ENCODE measurements around the gene RAD23B.
"Not testable (repeated sequence)": the region's sequence is repeated elsewhere in the genome, so short reads cannot be mapped to it uniquely, and the experiment has no call there.

RAD23B gene

GRCh38 chr9:107295995-107296394 lies 12.9 kb downstream of the RAD23B start:
- no peak for DNase-seq

DNA sequence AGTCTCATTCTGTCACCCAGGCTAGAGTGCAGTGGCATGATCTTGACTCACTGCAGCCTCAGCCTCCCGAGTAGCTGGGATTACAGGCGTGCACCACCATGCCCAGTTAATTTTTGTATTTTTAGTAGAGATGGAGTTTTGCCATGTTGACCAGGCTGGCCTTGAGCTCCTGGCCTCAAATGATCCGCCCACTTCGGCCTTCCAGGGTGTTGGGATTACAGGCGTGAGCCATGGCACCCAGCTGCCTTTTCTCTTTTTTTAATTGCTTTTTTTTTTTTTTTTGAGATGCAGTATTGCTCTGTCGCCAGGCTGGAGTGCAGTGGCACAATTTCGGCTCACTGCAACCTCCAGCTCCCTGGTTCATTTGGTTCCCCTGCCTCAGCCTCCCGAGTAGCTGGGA lies 13.5 kb downstream of the RAD23B start:
- DNase-seq: not testable (repeated sequence)

GRCh38 chr9:107299437-107299836 lies 16.4 kb downstream of the RAD23B start:
- DNase-seq: no peak

- DNase-seq: no peak
Observed at GRCh38 chr9:107306308-107306707, 23.2 kb downstream of the RAD23B start.

DNA sequence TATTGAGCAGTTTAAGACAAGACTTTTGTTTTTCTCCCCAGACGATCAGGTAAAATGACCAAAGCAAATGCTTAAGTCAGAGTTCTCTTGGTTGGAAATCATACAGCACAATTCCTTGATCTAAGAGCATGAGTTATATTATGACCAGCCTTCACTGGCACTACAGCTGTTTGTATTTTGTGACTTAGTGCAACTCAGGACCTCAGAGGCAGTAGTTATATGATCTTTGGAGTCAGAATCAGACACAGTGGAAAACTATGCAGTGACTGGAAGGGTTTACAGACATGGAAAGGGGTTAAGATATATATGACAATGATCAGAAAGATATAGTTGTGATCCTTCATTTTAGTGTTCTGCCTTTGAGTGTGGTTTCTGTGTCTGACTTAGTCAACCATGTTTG lies 24.3 kb downstream of the RAD23B start:
- DNase-seq: no peak

DNA sequence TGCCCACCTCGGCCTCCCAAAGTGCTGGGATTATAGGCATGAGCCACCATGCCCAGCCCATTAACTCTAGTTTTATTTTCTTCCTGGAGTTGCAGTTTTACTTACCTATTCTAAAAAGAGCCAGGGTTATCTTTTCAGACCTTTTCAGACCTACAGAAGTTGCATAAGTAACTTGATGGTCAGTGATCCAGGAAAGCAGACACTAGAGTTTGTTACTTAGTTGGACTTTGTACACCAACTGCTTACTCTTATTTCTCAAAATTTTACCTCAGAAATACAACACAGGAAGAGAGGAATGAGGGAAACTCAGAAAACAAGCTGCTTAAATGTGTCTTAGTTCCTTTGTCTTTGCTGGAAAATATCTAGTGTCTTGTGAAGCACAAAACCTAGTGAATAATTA lies 25.4 kb downstream of the RAD23B start:
- no peak for DNase-seq

DNA sequence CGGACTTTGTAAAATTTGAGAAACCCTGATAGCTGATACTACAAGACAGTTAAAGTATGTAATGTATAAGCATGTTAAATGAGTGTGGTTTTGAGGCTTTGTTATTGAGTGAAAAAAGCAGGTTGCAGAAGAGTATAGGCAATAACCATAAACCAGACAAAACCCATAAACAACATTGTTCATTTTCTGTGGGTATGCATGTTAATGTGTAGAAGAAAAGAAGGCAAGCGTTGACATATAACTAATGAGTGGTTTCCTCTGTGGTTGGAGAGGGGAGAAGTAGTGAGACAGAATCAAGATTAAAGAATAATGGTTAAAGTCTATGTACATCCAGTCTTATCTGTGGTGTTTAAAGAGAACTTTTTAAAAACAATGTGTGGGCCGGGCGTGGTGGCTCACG lies 26.2 kb downstream of the RAD23B start:
- no peak for DNase-seq

GRCh38 chr9:107312376-107313050 lies 29.4 kb downstream of the RAD23B start:
- no peak for DNase-seq

DNA sequence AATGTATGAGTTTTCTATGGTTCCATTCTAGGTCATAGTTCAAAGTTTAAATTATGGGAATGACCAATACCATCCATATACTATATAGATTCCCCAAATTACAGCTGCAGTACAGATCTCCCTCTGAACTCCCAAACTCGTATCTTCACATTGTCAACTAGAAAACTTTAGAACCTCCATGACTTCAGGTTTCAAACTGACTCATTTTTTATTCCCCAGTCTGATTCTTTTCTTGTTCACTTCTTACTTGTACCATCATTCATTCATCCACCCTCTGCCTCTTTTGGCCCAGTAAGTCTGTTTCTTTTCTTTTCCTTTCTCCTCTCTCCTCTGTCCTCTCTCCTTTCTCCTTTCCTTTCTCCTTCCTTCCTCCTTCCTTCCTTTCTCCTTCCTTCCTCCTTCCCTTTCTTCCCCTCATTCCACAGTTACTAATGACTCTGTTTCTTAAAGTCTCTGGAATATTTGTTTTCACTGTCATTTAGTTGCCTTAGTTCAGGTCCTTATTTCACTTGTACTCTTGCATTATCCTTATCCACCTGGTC lies 30.5 kb downstream of the RAD23B start:
- DNase-seq: no peak

GRCh38 chr9:107314763-107315162 lies 31.7 kb downstream of the RAD23B start:
- no peak for DNase-seq

- DNase-seq: no peak
Observed at GRCh38 chr9:107316795-107317661, 33.9 kb downstream of the RAD23B start.

GRCh38 chr9:107322643-107323042 lies 39.6 kb downstream of the RAD23B start:
- DNase-seq: no peak

DNA sequence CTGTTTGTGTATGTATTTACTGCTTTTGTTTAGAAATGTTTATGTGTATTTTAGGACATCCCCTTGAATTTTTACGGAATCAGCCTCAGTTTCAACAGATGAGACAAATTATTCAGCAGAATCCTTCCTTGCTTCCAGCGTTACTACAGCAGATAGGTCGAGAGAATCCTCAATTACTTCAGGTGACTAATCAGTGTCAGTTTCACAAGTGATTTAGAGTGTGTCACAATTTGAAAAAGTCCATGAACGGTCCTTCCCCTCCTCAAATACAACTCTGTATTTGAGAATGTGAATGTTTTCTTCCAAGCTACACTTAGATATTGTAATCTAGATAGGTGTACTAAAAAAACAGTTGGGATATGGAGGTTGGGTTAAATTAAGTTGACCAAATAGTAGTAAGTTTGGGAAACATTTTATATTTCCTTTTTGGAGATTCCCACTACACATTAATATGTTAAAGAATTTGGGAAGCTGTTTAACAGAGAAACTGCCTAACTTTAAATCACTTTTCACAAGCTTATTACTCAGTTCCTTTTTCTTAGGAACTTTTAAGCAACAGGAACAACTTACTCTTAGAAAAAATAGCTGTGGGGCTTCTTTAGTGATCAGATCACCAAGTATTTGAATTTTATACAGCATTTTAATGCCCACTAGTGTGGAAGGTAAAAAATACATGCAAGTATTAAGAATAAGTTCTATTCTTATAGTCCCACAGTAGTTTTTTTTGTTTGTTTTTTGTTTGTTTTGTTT lies 40.9 kb downstream of the RAD23B start:
- no peak for DNase-seq

GRCh38 chr9:107325842-107326241 lies 42.8 kb downstream of the RAD23B start:
- DNase-seq: no peak

DNA sequence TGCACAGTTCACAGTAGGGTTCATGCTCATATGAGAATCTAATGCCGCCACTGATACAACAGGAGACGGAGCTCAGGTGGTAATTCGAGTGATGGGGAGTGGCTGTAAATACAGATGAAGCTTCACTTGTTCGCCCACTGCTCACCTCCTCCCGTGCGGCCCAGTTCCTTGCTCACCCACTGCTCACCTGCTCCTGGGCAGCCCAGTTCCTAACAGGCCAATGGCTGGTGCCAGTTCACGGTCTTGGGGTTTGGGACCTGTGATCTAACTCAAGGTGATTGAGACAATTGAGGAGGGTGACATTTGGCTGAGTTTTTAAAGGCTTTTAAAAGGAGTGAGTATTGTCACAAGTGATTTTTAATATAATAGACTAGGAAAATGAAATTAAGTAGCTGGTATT lies 45.4 kb downstream of the RAD23B start:
- DNase-seq: no peak

- DNase-seq: no peak
Observed at GRCh38 chr9:107330420-107330819, 47.3 kb downstream of the RAD23B start.

DNA sequence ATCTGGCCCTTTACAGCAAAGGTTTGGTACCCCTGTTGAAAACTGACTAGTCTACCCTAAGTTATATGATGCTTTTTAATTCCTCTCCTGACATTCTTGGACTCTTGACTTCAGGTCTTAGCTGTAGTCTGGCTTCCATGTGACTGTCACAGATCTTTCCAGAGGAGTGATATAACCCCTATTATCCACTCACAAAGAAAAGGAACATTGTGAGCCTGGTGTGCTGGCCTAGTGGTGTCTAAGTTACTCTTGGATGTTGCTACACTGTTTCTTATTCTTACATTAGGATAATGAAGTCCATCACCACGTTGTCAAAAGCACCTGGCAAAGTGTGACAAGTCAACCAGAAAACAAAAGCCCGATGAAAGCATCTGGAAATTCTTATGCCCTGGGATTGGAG lies 49.8 kb downstream of the RAD23B start:
- DNase-seq: no peak

- no peak for DNase-seq
Observed at GRCh38 chr9:107333363-107333762, 50.3 kb downstream of the RAD23B start.

- no peak for DNase-seq
Observed at GRCh38 chr9:107334103-107334776, 51.2 kb downstream of the RAD23B start.

- no peak for DNase-seq
Observed at GRCh38 chr9:107335331-107335730, 52.3 kb downstream of the RAD23B start.

- no peak for DNase-seq
Observed at GRCh38 chr9:107336718-107337360, 53.8 kb downstream of the RAD23B start.
